Stomach smooth muscle (tissue), 2 donors: ENCODE data around the gene SVOPL.

Source experiments
- H3K27ac ChIP-seq: one replicate; pipeline ENCODE4 v1.7.0; 2013; ENCODE audit warnings: mild to moderate bottlenecking, low read length, inconsistent platforms
- H3K27me3 ChIP-seq, 2 donors: one replicate each; pipeline ENCODE4 v1.7.0; 2013; ENCODE audit warnings: low read length in 2 of 2; ENCODE audit not compliant: insufficient read depth in 2 of 2, control insufficient read depth in 1 of 2
- H3K36me3 ChIP-seq, 2 donors: one replicate each; pipeline ENCODE4 v1.7.0; 2013; ENCODE audit warnings: low read length in 2 of 2; ENCODE audit not compliant: control insufficient read depth in 2 of 2, insufficient read depth in 2 of 2
- H3K4me1 ChIP-seq: one replicate; pipeline ENCODE4 v1.7.0; 2013; ENCODE audit warnings: low read length; ENCODE audit not compliant: control insufficient read depth, insufficient read depth
- H3K4me3 ChIP-seq, 2 donors: one replicate each; pipeline ENCODE4 v1.7.0; 2013; ENCODE audit warnings: low read length in 2 of 2
- H3K9ac ChIP-seq, 2 donors: one replicate each; pipeline ENCODE4 v1.7.0; 2013; ENCODE audit warnings: low read length in 2 of 2, mild to moderate bottlenecking in 1 of 2
- H3K9me3 ChIP-seq, 2 donors: one replicate each; pipeline ENCODE4 v1.7.0; 2013; ENCODE audit warnings: low read length in 2 of 2; ENCODE audit not compliant: control insufficient read depth in 2 of 2
- donor health status: healthy.
- donor health status: Pancreatic carcinoma.

The SVOPL gene

GRCh38 chr7:138630059-138630610 lies 71.0 kb downstream of the SVOPL start:
- H3K27me3 ChIP-seq: peaks cover 0 to 8% of the 10 kb centered on the region in 2 donors
- no peak overlapping the region for H3K27ac ChIP-seq
- no peak overlapping the region for H3K4me3 ChIP-seq
- no peaks in the 10 kb centered on the region for H3K9me3 ChIP-seq
- H3K9ac ChIP-seq: no peak overlapping the region
- no peaks in the 10 kb centered on the region for H3K36me3 ChIP-seq
- no peaks in the 10 kb centered on the region for H3K4me1 ChIP-seq

DNA sequence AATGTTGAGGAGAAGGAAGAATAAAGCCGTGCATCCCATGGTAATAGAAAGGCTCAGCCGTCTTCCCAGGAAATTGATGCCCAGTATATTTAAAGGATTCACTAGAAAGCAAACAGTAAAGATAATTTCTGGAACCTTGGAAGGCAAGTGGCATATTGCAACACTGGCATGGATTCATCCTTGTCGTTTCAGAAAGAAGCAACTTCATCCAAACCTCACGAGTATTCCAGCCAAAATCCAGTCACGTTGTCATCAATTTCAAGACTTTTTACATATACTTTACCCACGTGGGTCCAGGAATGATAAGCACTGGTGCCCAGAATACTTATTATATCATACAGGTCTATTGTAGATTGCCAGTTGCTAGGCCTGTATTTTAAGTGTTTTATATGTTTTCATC lies 73.8 kb downstream of the SVOPL start:
- Histone ChIP-seq H3K9me3 (no peaks in the 10 kb centered on the region), H3K4me3 (no peak overlapping the region), H3K27ac (no peak overlapping the region), H3K4me1 (no peaks in the 10 kb centered on the region), H3K9ac (no peak overlapping the region), H3K36me3 (no peaks in the 10 kb centered on the region), H3K27me3 (peaks cover 0 to 5% of the 10 kb centered on the region in 2 donors)

- Histone ChIP-seq H3K36me3 (no peaks in the 10 kb centered on the region), H3K27ac (no peak overlapping the region), H3K9ac (no peak overlapping the region), H3K9me3 (no peaks in the 10 kb centered on the region), H3K27me3 (peaks cover 0 to 4% of the 10 kb centered on the region in 2 donors), H3K4me3 (no peak overlapping the region), H3K4me1 (no peaks in the 10 kb centered on the region)
Observed at GRCh38 chr7:138626846-138627245, 74.3 kb downstream of the SVOPL start.

DNA sequence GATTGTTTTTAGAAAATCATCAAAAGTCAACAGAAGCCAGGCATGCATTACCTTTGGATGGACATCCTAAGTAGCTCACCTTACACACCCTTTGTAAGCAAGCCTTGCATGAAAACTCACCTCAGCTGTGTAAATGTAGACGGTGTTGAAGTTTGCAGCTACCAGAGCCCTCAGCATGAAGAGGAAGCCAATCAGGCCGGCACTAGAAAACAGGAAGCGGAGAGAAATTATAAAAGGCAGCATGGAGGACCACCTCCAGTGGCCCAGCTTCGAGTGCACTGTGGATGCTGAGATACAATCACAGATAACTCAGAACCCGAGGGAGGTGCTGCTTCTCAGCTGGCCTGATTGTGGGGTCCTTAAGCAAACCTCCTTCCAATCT lies 75.3 kb downstream of the SVOPL start:
- Histone ChIP-seq H3K36me3 (no peaks in the 10 kb centered on the region), H3K4me3 (no peak overlapping the region), H3K4me1 (no peaks in the 10 kb centered on the region), H3K27ac (no peak overlapping the region), H3K9me3 (no peaks in the 10 kb centered on the region), H3K9ac (no peak overlapping the region), H3K27me3 (peaks cover 0 to 4% of the 10 kb centered on the region in 2 donors)

- no peak overlapping the region for H3K4me3 ChIP-seq
- H3K27ac ChIP-seq: no peak overlapping the region
- H3K9me3 ChIP-seq: no peaks in the 10 kb centered on the region
- no peaks in the 10 kb centered on the region for H3K4me1 ChIP-seq
- peaks cover 0 to 4% of the 10 kb centered on the region in 2 donors for H3K27me3 ChIP-seq
- no peak overlapping the region for H3K9ac ChIP-seq
- H3K36me3 ChIP-seq: no peaks in the 10 kb centered on the region
Observed at GRCh38 chr7:138625084-138625848, 75.9 kb downstream of the SVOPL start.

DNA sequence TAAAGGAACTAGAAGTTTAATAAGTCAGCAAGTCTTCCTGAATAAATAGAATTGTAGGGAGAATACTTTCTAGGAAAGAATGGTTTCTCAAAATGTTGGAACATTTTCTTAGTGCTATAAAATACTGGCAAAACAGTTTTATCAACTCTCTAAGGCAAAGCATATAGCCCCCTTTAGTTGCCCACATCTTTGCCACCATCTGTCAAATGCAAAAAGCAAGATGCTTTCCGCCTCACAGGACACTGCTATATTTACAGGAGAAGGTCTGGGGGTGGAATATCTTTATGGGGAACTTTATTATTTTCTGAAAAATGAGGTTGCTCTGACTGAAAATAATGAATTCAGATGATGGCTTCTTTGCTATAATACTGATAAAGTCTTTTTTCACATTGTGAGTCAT lies 78.3 kb downstream of the SVOPL start:
- no peak overlapping the region for H3K9ac ChIP-seq
- H3K27me3 ChIP-seq: peaks cover 0 to 4% of the 10 kb centered on the region in 2 donors
- no peaks in the 10 kb centered on the region for H3K4me1 ChIP-seq
- no peak overlapping the region for H3K4me3 ChIP-seq
- no peaks in the 10 kb centered on the region for H3K9me3 ChIP-seq
- H3K36me3 ChIP-seq: no peaks in the 10 kb centered on the region
- no peak overlapping the region for H3K27ac ChIP-seq

- H3K9me3 ChIP-seq: no peaks in the 10 kb centered on the region
- H3K27ac ChIP-seq: no peak overlapping the region
- no peak overlapping the region for H3K9ac ChIP-seq
- H3K27me3 ChIP-seq: no peaks in the 10 kb centered on the region
- no peaks in the 10 kb centered on the region for H3K4me1 ChIP-seq
- no peak overlapping the region for H3K4me3 ChIP-seq
- H3K36me3 ChIP-seq: no peaks in the 10 kb centered on the region
Observed at GRCh38 chr7:138618933-138619332, 82.2 kb downstream of the SVOPL start.

- no peaks in the 10 kb centered on the region for H3K4me1 ChIP-seq
- no peak overlapping the region for H3K27ac ChIP-seq
- H3K9me3 ChIP-seq: no peaks in the 10 kb centered on the region
- no peak overlapping the region for H3K4me3 ChIP-seq
- H3K27me3 ChIP-seq: no peaks in the 10 kb centered on the region
- H3K9ac ChIP-seq: no peak overlapping the region
- H3K36me3 ChIP-seq: no peaks in the 10 kb centered on the region
Observed at GRCh38 chr7:138618506-138618905, 82.7 kb downstream of the SVOPL start.

- Histone ChIP-seq H3K4me3 (no peak overlapping the region), H3K27ac (no peak overlapping the region), H3K27me3 (no peaks in the 10 kb centered on the region), H3K36me3 (no peaks in the 10 kb centered on the region), H3K4me1 (no peaks in the 10 kb centered on the region), H3K9me3 (no peaks in the 10 kb centered on the region), H3K9ac (no peak overlapping the region)
Observed at GRCh38 chr7:138616085-138616484, 85.1 kb downstream of the SVOPL start.

DNA sequence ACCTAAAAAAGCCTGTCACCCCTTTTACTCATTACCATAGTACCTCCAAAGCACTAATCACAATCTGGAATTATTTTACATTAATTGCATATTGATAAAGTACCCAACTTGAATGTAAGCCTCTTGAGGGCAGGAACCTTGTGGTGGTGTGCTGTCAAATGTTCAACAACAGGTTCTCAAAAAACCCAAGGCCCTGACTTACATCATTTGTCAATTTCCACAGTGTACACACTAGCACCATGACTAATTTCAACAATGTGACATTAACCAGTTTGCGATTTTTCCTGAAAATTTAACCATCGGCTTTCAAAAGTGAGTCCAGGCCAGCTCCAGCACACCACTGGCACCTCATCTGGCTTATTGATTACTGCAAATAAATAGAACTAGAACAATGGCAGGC lies 87.5 kb downstream of the SVOPL start:
- Histone ChIP-seq H3K27me3 (no peaks in the 10 kb centered on the region), H3K36me3 (no peaks in the 10 kb centered on the region), H3K4me3 (no peak overlapping the region), H3K9me3 (no peaks in the 10 kb centered on the region), H3K4me1 (no peaks in the 10 kb centered on the region), H3K27ac (no peak overlapping the region), H3K9ac (no peak overlapping the region)

GRCh38 chr7:138610671-138611170 lies 90.4 kb downstream of the SVOPL start:
- Histone ChIP-seq H3K36me3 (no peaks in the 10 kb centered on the region), H3K4me3 (no peak overlapping the region), H3K9ac (no peak overlapping the region), H3K4me1 (no peaks in the 10 kb centered on the region), H3K9me3 (no peaks in the 10 kb centered on the region), H3K27ac (no peak overlapping the region), H3K27me3 (no peaks in the 10 kb centered on the region)
